HepG2 (cell line): ENCODE results near the gene CLPSL2. TPM values are rescaled to one million over a fixed set of nuclear protein-coding genes. Genes with fewer than 3 reads are reported as not detected.

ENCODE experiments used
- ATAC-seq: fragments of 200-7000 bp; cut with Tn5 transposase; 3 replicates; pipeline ENCODE4 v1.9.1; 2020; ENCODE audit warnings: mild to moderate bottlenecking, moderate library complexity
- BruUV-seq: library from RNA; stranded (reverse); fragments of 400-500 nt; replicated peaks from 2 replicates; lab custom pipeline; 2021; lab: Mats Ljungman, UMichigan
- CTCF ChIA-PET: fragments of 300-600 bp; formaldehyde crosslinking; extraction: SDS; loops from one replicate; lab custom pipeline; 2021; ENCODE audit warnings: low total read pairs, inconsistent platforms, low intra/inter-chr PET ratio; lab: Yijun Ruan, JAX
- POLR2A ChIA-PET: fragments of 350-600 bp; sonication (Branson Sonifier 250); formaldehyde crosslinking; loops from one replicate; lab custom pipeline; 2020; ENCODE audit warnings: antibody characterized with exemption, inconsistent platforms; lab: Yijun Ruan, JAX
- DNase-seq: peaks from one replicate; pipeline ENCODE4 v3.0.0-alpha.2; 2015; ENCODE audit warnings: low spot score
- FAIRE-seq: peaks from 3 replicates; lab custom pipeline; 2011; peaks lifted over from hg19 to GRCh38; lab: Jason Lieb, UNC
- H2AFZ ChIP-seq: one replicate; pipeline ENCODE4 v1.6.1; 2011; ENCODE audit warnings: low read length, inconsistent platforms
- H3K27ac ChIP-seq: fragments of 300-600 bp; 3 replicates; pipeline ENCODE4 v1.8.0; 2011; ENCODE audit warnings: mixed run types, mild to moderate bottlenecking, mixed read lengths, low read length, inconsistent platforms; ENCODE audit not compliant: insufficient read depth; ENCODE audit errors: extremely low read length
- H3K27me3 ChIP-seq, 2 experiments: fragments of 200-600 bp in 1 of 2; 2 replicates in 1 of 2; 3 replicates in 1 of 2; pipeline versions ENCODE4 v1.6.0 to v1.8.0; 2011; ENCODE audit warnings: low read length in 2 of 2, mild to moderate bottlenecking in 2 of 2, moderate library complexity in 2 of 2, inconsistent platforms in 1 of 2; ENCODE audit not compliant: insufficient read depth in 2 of 2, control insufficient read depth in 1 of 2
- H3K36me3 ChIP-seq, 2 experiments: fragments of 200-600 bp in 1 of 2; replicated peaks in 1 of 2; 2 replicates in 1 of 2; 3 replicates in 1 of 2; pipeline versions ENCODE4 v1.5.1 to v1.8.0; 2011; ENCODE audit warnings: low read length in 2 of 2, inconsistent platforms in 1 of 2; ENCODE audit not compliant: insufficient read depth in 2 of 2, control insufficient read depth in 1 of 2
- H3K4me1 ChIP-seq: 2 replicates; pipeline ENCODE4 v1.5.1; 2012; ENCODE audit warnings: low read length, inconsistent platforms; ENCODE audit not compliant: insufficient read depth
- H3K4me2 ChIP-seq: 2 replicates; pipeline ENCODE4 v1.6.0; 2011; ENCODE audit warnings: low read depth, low read length, inconsistent platforms
- H3K4me3 ChIP-seq, 3 experiments: fragments of 200-600 bp in 1 of 3; sonication (generic), shearing (Covaris generic) in 1 of 3; replicated peaks in 1 of 3; 2 replicates each; pipeline ENCODE4 v1.5.1; 2011 to 2016; ENCODE audit warnings: low read length in 3 of 3, inconsistent platforms in 2 of 3, low read depth in 2 of 3, mild to moderate bottlenecking in 2 of 3, control low read depth in 1 of 3, mixed read lengths in 1 of 3; ENCODE audit not compliant: insufficient read depth in 1 of 3
- H3K79me2 ChIP-seq: one replicate; pipeline ENCODE4 v1.6.1; 2011; ENCODE audit warnings: low read length, inconsistent platforms; ENCODE audit not compliant: insufficient read depth
- H3K9ac ChIP-seq: 2 replicates; pipeline ENCODE4 v1.6.0; 2011; ENCODE audit warnings: mild to moderate bottlenecking, low read depth, low read length, inconsistent platforms; ENCODE audit not compliant: insufficient read depth
- H3K9me3 ChIP-seq: 2 replicates; pipeline ENCODE4 v1.5.1; 2012; ENCODE audit warnings: mild to moderate bottlenecking, low read length
- H4K20me1 ChIP-seq: 2 replicates; pipeline ENCODE4 v1.6.0; 2011; ENCODE audit warnings: inconsistent platforms, mild to moderate bottlenecking, low read length, moderate library complexity; ENCODE audit not compliant: insufficient read depth
- CREM ChIP-seq, 2 experiments: sonication (generic) in 1 of 2; formaldehyde crosslinking in 1 of 2; IDR thresholded peaks; 2 replicates each; pipeline versions ENCODE4 v1.4.0 to v1.6.1; 2016 to 2020; ENCODE audit warnings: antibody characterized with exemption in 1 of 2, mild to moderate bottlenecking in 1 of 2, missing genetic modification reagents in 1 of 2
- FOXO1 ChIP-seq: sonication (generic); formaldehyde crosslinking; IDR thresholded peaks from 2 replicates; pipeline ENCODE4 v1.4.0; 2020; ENCODE audit warnings: missing genetic modification reagents
- HNF1B ChIP-seq: sonication (generic); formaldehyde crosslinking; IDR thresholded peaks from 2 replicates; pipeline ENCODE4 v1.5.1; 2020; ENCODE audit warnings: mild to moderate bottlenecking, moderate library complexity, missing genetic modification reagents
- MEF2D ChIP-seq: sonication (generic); formaldehyde crosslinking; IDR thresholded peaks from 2 replicates; pipeline ENCODE4 v1.5.1; 2020; ENCODE audit warnings: mild to moderate bottlenecking, missing genetic modification reagents
- PRMT3 ChIP-seq: sonication (generic); formaldehyde crosslinking; IDR thresholded peaks from 2 replicates; pipeline ENCODE4 v1.8.1; 2022; ENCODE audit warnings: low read depth, mild to moderate bottlenecking, moderate library complexity, missing genetic modification reagents, borderline replicate concordance
- THAP7 ChIP-seq: sonication (generic); formaldehyde crosslinking; IDR thresholded peaks from 2 replicates; pipeline ENCODE4 v1.8.1; 2023; ENCODE audit warnings: mild to moderate bottlenecking, missing genetic modification reagents
- ZBTB14 ChIP-seq: sonication (generic); formaldehyde crosslinking; IDR thresholded peaks from 2 replicates; pipeline ENCODE4 v1.4.0; 2020; ENCODE audit warnings: missing genetic modification reagents
- ZBTB21 ChIP-seq: sonication (generic); formaldehyde crosslinking; IDR thresholded peaks from 2 replicates; pipeline ENCODE4 v1.4.0; 2020; ENCODE audit warnings: missing genetic modification reagents
- ZNF12 ChIP-seq: sonication (generic); formaldehyde crosslinking; IDR thresholded peaks from 2 replicates; pipeline ENCODE4 v1.5.0; 2020; ENCODE audit warnings: missing genetic modification reagents
- ZNF224 ChIP-seq: sonication (generic); formaldehyde crosslinking; IDR thresholded peaks from 2 replicates; pipeline ENCODE4 v1.5.0; 2020; ENCODE audit warnings: mild to moderate bottlenecking, missing genetic modification reagents
- ZNF350 ChIP-seq: sonication (generic); formaldehyde crosslinking; IDR thresholded peaks from 2 replicates; pipeline ENCODE4 v1.4.0; 2020; ENCODE audit warnings: mild to moderate bottlenecking, low read depth, missing genetic modification reagents, borderline replicate concordance
- ZNF552 ChIP-seq: sonication (generic); formaldehyde crosslinking; IDR thresholded peaks from 2 replicates; pipeline ENCODE4 v1.9.0; 2022; ENCODE audit warnings: missing genetic modification reagents, mild to moderate bottlenecking, borderline replicate concordance
- ZNF614 ChIP-seq: IDR thresholded peaks from 2 replicates; pipeline ENCODE4 v1.6.1; 2018; ENCODE audit warnings: missing biosample characterization, missing genetic modification reagents, inconsistent platforms, borderline replicate concordance
- ZNF660 ChIP-seq: sonication (generic); formaldehyde crosslinking; IDR thresholded peaks from 2 replicates; pipeline ENCODE4 v1.5.1; 2020; ENCODE audit warnings: mild to moderate bottlenecking, low read depth, missing genetic modification reagents, borderline replicate concordance
- ZNF839 ChIP-seq: sonication (generic); formaldehyde crosslinking; IDR thresholded peaks from 2 replicates; pipeline ENCODE4 v1.4.0; 2020; ENCODE audit warnings: missing genetic modification reagents, mild to moderate bottlenecking, borderline replicate concordance
- ZNF879 ChIP-seq: sonication (generic); formaldehyde crosslinking; IDR thresholded peaks from 2 replicates; pipeline ENCODE4 v1.8.1; 2023; ENCODE audit warnings: missing genetic modification reagents
- ZNF891 ChIP-seq: sonication (generic); formaldehyde crosslinking; IDR thresholded peaks from 2 replicates; pipeline ENCODE4 v1.5.0; 2020; ENCODE audit warnings: mild to moderate bottlenecking, missing genetic modification reagents
- ZSCAN31 ChIP-seq: sonication (generic); formaldehyde crosslinking; IDR thresholded peaks from 2 replicates; pipeline ENCODE4 v1.5.0; 2020; ENCODE audit warnings: low read depth, mild to moderate bottlenecking, missing genetic modification reagents
- WGBS: methylation state at CpG from one replicate; pipeline ENCODE4 v1.1.6; 2017; ENCODE audit warnings: low lambda C conversion rate; 5-methylcytosine and 5-hydroxymethylcytosine counted together
- in situ Hi-C: cut with HindIII; loops from 2 replicates; pipeline ENCODE4 v1.10.0; 2017; ENCODE audit warnings: low pct_unique_long_range_greater_than_20kb; ENCODE audit not compliant: extremely low pct_ligation_motif_present
- intact Hi-C: fragments of 100-400 bp; cut with micrococcal nuclease; formaldehyde crosslinking; loops from one replicate; pipeline ENCODE4 v1.10.0; 2022; ENCODE audit not compliant: unreplicated experiment
- polyA plus RNA-seq, 8 experiments: library from polyadenylated mRNA; depleted of rRNA in 3 of 8; stranded (reverse) in 7 of 8; unstranded in 1 of 8; fragments of >200 nt; fragmentation: Illumina TruSeq in 4 of 8; extraction: Trizol in 4 of 8; gene quantifications; 2 replicates each; pipeline versions ENCODE4 v1.2.1 to v1.2.3, GENCODE V29; 2011 to 2016; ENCODE audit warnings: low read depth in 4 of 8, missing spikeins in 1 of 8, mixed read lengths in 1 of 8; ENCODE audit not compliant: insufficient read depth in 1 of 8
- total RNA-seq, 5 experiments: library from RNA; depleted of rRNA; stranded (reverse); fragments of >200 nt; fragmentation: Illumina TruSeq; extraction: Trizol; gene quantifications; 2 replicates each; pipeline ENCODE4 v1.2.3, GENCODE V29; 2016; ENCODE audit warnings: low read depth in 1 of 5
- TF ChIP-seq, protein P1 (sequence below): sonication (generic); formaldehyde crosslinking; IDR thresholded peaks from 2 replicates; pipeline ENCODE4 v1.4.0; 2020; ENCODE audit warnings: missing genetic modification reagents, borderline replicate concordance

The CLPSL2 gene
- total and polyA plus RNA-seq, 2 of the 13 experiments (the other 11 are each of a cell fraction or from before 2014, with no cell fraction given) = not detected

- intact Hi-C loops = loop anchor here (10.0 kb wide), 1 partner anchor 437 kb away; the partner anchor contains the start of gene DEF6
- POLR2A ChIA-PET = interaction anchor here (1.0 to 1.8 kb wide), 2 partner anchors 129 to 401 kb away, joined by 3 to 19 read pairs; no protein-coding TSS in a partner anchor
- TF ChIP-seq FOXO1 (CRISPR knock-in tag) (no peak), ZBTB21 (CRISPR knock-in tag) (no peak), ZNF552 (CRISPR knock-in tag) (no peak), ZNF891 (CRISPR knock-in tag) (no peak; the same call in 1 of the 2 replicates), ZNF224 (peak; percentile 92; the same call in 1 of the 2 replicates), HNF1B (CRISPR knock-in tag) (no peak), PRMT3 (no peak), ZBTB14 (CRISPR knock-in tag) (no peak), ZNF614 (CRISPR knock-in tag) (no peak), ZSCAN31 (CRISPR knock-in tag) (no peak), CREM (IDR thresholded peaks at IDR 0.05) (peak; percentile 63), CREM (CRISPR knock-in tag; IDR thresholded peaks at IDR 0.05) (no peak), ZNF350 (no peak), ZNF879 (CRISPR knock-in tag) (no peak), ZNF839 (CRISPR knock-in tag) (0 out of 2 replicates have a peak, but pooled peaks have one; percentile 47), MEF2D (no peak), ZNF12 (CRISPR knock-in tag) (no peak), THAP7 (CRISPR knock-in tag) (no peak), ZNF660 (CRISPR knock-in tag) (no peak)
- TF ChIP-seq, protein P1, sequence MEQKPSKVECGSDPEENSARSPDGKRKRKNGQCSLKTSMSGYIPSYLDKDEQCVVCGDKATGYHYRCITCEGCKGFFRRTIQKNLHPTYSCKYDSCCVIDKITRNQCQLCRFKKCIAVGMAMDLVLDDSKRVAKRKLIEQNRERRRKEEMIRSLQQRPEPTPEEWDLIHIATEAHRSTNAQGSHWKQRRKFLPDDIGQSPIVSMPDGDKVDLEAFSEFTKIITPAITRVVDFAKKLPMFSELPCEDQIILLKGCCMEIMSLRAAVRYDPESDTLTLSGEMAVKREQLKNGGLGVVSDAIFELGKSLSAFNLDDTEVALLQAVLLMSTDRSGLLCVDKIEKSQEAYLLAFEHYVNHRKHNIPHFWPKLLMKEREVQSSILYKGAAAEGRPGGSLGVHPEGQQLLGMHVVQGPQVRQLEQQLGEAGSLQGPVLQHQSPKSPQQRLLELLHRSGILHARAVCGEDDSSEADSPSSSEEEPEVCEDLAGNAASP (CRISPR knock-in tag) = no peak
Measured at GRCh38 chr6:35731414-35731735, 45.0 kb upstream of the CLPSL2 start.

More at GRCh38 chr6:35731414-35731735, 45.0 kb upstream of the CLPSL2 start:
- peak overlapping the region; percentile 63 to 88 (median 74) for H3K4me3 ChIP-seq
- in situ Hi-C loops = loop anchor here (10.0 kb wide), 1 partner anchor 417 kb away; no protein-coding TSS in a partner anchor
- H3K27me3 ChIP-seq = no peaks in the 10 kb centered on the region; a peak in 1 of 5 replicates
- DNase-seq = peak; percentile 89
- CTCF ChIA-PET = interaction anchor here (1.3 kb wide), 1 partner anchor 43 kb away, joined by 5 read pairs; the partner anchor contains the start of gene FKBP5
- under 1% methylated on average over 22 of the region's 23 CpGs for WGBS
- no peaks in the 10 kb centered on the region for H3K36me3 ChIP-seq
- no peaks in the 10 kb centered on the region for H4K20me1 ChIP-seq
- peak; percentile 39 for ATAC-seq
- peak overlapping the region; percentile 87 for H3K4me2 ChIP-seq
- H3K27ac ChIP-seq = peak overlapping the region; percentile 87
- peaks cover 64% of the 10 kb centered on the region for H3K4me1 ChIP-seq
- H3K79me2 ChIP-seq = no peaks in the 10 kb centered on the region
- peak overlapping the region; percentile 77 for H3K9ac ChIP-seq
- BruUV-seq = no TSS peak
- no peak overlapping the region for H2AFZ ChIP-seq
- no peak for FAIRE-seq
- H3K9me3 ChIP-seq = no peaks in the 10 kb centered on the region
